ENCODE data around the gene MIEN1.
"Not testable (repeated sequence)": the region's sequence is repeated elsewhere in the genome, so short reads cannot be mapped to it uniquely, and the experiment has no call there.

MIEN1 gene

DNA sequence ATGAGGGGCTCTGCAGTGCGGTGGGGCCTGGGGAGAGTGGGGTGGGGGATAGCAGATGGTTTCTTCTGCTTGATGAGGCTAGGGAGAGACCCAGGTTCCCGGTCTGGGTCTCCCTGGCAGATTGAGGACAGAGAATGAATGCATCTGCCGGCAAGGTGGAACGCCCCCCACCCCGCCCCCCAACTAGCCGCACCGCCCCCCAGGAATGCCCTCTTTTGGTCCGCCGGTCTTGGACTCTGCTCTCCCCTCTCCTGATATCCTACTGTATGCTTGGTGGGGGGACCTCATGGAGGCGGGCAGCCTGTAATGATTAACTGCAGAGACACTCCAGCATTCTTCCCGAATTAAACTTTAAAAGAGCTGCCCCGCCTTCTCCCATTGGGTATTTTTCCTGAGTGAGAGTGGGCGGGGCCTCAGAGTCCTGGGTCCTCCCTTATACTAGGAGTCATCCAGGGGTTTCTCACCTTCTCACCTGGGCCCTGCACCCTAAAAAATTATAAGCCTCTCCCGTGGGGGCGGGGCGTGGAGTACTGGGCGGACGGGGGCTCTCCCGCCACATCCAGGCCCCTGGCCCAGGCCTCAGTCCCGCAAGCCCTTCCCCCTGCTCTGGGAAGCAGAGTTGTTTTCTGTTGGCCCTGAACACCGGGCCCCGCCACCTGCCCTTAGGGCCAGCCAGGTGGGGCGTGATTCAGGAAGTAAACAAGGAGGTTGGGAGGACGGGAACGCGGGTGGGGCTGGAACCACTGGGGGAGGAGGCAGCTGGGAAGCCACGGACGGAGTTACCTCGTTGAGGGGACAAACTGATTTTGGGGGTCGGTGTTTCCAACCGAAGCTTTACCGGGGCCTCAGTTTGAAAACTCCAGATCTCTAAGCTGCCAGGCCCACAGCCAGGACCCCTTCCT is 8.9 kb upstream of the MIEN1 start:
- no peak for DNase-seq

DNA sequence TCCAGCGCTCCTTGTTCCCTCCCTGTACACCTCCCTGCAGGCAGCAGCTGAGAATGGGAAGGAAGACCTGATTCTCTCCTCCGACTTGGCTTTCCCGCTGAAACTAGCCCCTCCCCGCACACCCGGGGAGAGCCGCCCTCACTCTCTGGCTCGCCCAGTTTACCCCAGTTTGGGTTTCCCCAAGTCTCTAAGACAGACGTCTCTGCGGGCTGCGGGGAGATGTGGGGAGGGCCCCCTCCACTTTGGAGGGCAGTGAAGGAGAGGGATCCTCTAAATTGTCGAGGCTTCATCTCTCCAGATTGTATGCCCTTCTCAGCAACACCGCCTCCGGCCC is 8.2 kb upstream of the MIEN1 start:
- no peak for DNase-seq

GRCh38 chr17:39737760-39738567 is 7.6 kb upstream of the MIEN1 start, which contains the start of gene GRB7:
TSS of gene GRB7 (plus strand) at chr17:39737938. CDS start at chr17:39742302, 4,364 bp downstream.
- DNase-seq: no peak

DNA sequence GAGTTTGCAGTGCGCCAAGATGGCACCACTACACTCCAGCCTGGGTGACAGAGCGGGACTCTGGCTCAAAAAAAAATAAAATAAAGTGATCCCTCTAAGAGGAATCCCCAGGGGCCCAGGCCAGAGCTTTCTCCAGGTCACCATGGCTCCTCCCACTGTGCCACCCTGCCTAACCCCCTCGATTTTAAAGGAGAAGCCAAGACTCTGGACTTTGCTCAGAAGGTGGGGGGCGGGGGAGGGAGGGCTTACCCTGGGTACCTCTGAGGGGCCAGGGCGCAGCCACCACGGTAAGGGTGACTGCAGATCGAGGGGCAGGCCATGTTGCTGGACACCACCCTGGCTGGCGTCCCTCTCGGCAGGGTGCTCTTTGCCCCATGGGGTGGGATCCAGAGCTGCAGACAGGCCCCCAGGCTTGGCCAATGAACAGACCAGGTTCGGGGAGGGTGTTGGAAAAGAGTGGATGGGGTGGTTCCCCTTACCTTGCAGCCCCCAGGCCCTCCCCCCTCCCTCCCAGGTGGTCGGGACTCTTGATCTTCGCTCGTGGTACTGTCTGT is 7.0 kb upstream of the MIEN1 start:
- no peak for DNase-seq

DNA sequence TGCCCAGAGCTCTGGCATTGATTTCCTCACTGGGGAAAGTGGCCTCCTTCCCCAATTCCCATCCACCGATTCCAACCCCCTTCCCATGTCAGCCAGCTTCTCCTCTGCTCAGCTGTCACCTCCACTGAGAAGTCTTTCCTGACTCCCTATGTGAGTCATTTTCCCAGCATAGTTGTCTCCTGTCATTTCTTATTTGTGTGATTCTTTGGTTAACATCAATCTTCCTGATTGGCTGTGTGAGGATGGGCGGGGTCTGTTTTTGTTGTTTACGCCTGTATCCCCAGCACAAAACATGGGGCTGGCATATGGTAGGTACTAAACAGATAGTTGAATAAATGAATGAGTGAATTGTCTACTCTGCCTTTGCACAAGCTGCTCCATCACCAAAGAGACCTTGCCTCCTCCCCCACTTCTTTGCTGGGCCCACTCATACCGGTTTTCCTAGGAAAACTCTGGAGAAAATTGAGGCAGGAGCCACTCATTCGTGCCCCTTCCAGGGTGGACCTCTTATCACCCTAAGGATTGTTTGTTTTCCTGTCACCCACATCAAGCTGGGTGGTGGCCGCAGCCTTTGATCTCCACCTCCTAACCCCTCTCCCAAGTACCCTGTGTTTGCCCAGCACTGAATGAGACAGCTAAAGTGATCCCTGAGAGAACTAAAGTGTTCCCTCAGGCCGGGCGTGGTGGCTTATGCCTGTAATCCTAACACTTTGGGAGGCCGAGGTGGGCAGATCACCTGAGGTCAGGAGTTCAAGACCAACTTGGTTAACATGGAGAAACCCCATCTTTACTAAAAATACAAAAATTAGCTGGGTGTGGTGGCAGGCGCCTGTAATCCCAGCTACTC is 6.2 kb upstream of the MIEN1 start:
- DNase-seq: no peak

- DNase-seq: no peak
These were observed 5.5 kb upstream of the MIEN1 start for GRCh38 chr17:39735882-39736281.

DNA sequence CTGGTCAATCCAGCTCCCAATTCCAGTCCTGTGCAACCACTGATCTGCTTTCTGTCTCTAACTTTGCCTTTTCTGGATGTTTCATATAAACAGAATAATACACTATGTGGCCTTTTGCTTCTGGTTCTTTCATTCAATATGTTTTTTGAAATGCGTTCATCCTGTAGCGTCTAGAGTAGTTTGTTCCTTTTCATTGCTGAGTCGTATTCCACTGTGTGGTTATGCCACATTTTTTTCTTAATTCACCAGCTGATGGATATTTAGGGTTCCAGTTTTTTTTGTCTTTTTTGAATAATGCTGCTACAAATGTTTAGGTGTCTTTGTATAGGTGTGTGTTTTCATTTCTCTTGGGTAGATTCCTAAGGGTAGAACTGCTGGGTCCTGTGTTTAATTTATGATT is 2.3 kb upstream of the MIEN1 start:
- no peak for DNase-seq

DNA sequence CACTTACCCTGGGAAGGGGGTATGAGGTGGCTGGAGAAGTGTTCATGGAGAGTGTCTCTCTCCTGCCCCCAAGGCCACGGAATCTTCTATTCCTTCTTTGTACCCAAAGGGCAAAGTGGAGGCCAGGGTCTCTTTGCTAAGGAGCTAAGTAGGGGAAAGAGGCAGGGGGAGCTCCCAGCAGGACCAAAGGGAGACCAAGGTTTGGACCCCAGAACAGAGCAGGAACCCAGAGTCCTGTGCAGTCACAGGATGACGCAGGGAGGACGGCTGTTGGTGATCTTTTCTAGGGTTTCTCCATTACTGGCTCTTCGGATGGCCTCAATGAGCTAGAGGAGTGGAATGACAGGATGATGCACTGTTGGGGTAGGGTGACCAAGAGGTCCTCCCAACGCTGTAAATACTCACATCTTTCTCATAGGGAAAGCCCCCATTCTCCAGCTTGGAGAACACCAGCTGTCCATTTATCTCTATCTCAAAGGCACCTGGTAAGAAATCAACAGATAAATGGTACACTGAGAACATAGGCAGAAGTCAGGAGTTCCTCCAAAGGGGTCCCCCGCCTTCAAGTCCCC is 966 bp downstream of the MIEN1 start:
- no peak for DNase-seq

- DNase-seq: no peak
These were observed 2.8 kb downstream of the MIEN1 start for GRCh38 chr17:39727556-39727955.

- no peak for DNase-seq
These were observed 3.7 kb downstream of the MIEN1 start for GRCh38 chr17:39726617-39727016.

DNA sequence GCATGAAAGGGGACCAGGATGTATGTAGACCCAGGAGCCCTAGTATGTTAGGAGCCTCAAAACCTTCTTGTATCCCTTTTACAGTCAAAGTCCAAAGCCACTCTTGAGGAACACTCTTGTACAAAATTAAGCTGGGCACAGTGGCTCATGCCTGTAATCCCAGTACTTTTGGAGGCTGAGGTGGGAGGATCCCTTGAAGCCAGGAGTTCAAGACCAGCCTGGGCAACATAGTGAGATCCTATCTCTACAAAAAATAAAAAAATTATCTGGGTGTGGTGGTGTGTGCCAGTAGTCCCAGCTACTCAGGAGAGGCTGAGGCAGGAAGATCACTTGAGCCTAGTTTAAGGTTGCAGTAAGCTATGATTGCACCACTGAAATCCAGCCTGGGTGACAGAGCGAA is 4.4 kb downstream of the MIEN1 start:
- DNase-seq: not testable (repeated sequence)

DNA sequence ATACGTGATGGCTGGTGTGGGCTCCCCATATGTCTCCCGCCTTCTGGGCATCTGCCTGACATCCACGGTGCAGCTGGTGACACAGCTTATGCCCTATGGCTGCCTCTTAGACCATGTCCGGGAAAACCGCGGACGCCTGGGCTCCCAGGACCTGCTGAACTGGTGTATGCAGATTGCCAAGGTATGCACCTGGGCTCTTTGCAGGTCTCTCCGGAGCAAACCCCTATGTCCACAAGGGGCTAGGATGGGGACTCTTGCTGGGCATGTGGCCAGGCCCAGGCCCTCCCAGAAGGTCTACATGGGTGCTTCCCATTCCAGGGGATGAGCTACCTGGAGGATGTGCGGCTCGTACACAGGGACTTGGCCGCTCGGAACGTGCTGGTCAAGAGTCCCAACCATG is 5.6 kb downstream of the MIEN1 start:
- DNase-seq: no peak

DNA sequence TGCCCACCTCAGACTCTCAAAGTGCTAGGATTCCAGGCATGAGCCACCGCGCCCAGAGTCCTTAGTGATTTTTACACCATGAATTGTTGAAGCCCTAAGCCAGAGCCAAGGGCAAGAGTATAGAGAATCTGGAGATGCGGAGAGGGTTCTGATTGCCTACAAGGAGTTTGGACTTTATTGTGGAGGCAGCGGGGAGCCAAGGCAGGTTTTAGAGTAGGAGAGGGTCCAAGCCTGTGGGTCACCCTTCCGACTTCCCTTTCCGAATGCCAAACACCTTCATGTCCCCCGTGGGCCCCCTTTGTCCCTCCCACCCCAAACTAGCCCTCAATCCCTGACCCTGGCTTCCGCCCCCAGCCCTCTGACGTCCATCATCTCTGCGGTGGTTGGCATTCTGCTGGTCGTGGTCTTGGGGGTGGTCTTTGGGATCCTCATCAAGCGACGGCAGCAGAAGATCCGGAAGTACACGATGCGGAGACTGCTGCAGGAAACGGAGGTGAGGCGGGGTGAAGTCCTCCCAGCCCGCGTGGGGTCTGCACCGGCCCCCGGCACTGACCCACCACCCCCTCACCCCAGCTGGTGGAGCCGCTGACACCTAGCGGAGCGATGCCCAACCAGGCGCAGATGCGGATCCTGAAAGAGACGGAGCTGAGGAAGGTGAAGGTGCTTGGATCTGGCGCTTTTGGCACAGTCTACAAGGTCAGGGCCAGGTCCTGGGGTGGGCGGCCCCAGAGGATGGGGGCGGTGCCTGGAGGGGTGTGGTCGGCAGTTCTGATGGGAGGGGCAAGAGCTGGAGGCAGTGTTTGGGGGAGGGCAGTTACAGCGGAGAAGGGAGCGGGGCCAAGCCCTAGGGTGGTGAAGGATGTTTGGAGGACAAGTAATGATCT is 7.1 kb downstream of the MIEN1 start:
- DNase-seq: no peak

DNA sequence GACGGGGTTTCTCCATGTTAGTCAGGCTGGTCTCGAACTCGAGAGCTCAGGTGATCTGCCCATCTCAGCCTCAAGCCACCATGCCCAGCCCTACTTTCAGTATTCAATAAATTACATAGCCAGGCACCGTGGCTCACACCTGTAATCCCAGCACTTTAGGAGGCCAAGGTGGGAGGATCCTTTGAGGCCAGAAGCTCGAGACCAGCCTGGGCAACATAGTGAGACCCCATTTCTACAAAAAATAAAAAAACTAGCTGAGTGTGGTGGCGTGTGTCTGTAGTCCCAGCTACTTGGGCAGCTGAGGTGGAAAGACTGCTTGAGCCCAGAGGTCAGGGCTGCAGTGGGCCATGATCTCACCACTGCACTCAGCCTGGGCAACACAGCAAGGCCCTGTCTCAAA is 8.2 kb downstream of the MIEN1 start:
- DNase-seq: no peak

DNA sequence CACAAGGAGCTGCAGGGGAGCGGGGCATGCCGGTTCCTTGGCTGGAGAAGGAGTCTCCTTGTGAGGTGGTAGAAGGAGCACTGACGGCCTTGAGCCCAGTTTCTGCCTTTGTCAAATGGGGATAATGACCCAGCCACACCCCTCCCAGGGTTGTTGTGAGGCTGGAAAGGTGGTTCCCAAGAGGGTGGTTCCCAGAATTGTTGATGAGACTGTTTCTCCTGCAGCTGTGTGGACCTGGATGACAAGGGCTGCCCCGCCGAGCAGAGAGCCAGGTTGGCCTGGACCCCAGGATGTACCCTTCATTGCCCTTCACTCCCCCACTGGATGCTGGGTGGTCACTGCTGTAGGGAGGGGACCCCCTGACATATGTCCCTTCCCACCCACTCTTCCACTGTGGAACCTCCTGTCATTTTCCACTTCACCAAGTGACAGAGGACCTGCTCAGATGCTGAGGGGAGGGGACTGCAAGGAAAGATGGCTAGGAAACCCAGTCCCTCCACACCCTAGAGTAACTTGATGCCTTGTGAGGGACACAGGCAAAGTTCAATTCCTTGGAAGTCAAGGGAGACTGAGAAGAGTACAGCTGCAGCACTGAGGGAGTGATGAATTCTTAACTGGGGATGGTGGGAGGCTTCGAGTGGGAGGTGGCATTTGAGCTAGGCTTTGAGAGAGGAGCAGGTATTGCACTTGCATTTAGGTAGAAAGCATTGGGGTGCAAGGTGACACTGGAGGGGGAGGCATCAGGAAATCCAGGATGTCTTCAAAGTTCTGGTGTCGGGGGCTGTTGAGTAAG is 10.6 kb downstream of the MIEN1 start:
- no peak for DNase-seq

DNA sequence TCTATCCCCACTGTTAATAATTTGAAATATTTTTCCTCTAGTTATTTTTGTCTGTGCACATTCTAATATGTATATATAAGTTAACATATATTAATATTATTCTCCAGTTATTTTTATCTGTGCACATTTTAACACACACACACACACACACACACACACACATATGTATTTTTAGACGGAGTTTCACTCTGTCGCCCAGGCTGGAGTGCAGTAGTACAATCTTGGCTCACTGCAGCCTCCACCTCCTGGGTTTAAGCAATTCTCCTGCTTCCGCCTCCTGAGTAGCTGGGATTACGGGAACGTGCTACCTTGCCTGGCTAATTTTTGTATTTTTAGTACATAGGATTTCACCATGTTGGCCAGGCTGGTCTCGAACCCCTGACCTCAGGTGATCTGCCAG is 12.7 kb downstream of the MIEN1 start:
- no peak for DNase-seq

DNA sequence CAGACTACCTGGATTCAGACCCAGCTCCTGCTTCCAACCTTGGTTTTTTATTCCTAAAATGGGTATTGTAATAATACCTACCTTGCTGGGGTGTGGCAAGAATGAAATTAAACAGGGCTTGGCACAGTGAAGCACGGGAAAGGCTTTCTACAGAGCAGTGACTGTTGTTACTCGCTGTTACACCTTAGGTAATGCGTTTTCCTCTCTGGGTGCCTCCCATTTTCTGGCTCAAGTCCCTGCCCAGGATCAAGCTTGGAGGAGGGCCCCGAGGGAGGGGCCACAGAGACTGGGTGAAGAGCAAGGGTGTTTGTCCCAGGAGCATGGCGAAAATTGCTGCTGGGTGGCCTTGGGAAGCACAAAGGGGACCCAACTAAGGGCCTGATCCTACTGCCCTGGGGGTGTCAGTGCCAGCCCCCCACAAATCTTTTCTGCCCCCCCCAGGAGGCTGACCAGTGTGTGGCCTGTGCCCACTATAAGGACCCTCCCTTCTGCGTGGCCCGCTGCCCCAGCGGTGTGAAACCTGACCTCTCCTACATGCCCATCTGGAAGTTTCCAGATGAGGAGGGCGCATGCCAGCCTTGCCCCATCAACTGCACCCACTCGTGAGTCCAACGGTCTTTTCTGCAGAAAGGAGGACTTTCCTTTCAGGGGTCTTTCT is 13.3 kb downstream of the MIEN1 start:
- no peak for DNase-seq

DNA sequence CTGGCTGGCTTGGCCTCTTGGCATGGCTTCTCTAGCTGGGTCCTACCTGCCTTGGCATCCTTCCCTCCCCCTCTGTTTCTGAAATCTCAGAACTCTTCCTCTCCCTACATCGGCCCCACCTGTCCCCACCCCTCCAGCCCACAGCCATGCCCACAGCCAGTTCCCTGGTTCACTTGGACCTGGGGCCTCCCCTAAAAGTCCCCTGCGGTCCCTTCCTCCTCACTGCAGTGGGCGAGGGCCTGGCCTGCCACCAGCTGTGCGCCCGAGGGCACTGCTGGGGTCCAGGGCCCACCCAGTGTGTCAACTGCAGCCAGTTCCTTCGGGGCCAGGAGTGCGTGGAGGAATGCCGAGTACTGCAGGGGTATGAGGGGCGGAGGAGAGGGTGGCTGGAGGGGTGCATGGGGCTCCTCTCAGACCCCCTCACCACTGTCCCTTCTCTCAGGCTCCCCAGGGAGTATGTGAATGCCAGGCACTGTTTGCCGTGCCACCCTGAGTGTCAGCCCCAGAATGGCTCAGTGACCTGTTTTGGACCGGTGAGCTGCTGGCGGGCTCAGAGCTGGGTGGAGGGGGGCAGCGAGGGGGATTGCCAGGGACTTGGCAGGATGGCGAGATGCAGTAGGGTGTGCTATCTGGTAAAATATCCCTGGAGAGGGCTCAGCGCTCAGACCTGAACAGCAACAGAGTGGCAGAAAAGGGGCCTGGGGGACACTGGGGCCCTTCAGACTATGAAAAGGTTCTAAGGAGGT is 14.1 kb downstream of the MIEN1 start:
- no peak for DNase-seq

GRCh38 chr17:39715375-39716072 is 14.8 kb downstream of the MIEN1 start:
- no peak for DNase-seq
